NCI-H510A treated with DMSO at 0.1 percent for 48 hours (cell line): Measurements from ENCODE around the gene RYR1.
"Not testable (repeated sequence)": the region's sequence is repeated elsewhere in the genome, so short reads cannot be mapped to it uniquely, and the experiment has no call there.

Experiments used
- DNase-seq: peaks from one replicate; lab custom pipeline; 2025; lab: John Stamatoyannopoulos, UW

The RYR1 gene

DNA sequence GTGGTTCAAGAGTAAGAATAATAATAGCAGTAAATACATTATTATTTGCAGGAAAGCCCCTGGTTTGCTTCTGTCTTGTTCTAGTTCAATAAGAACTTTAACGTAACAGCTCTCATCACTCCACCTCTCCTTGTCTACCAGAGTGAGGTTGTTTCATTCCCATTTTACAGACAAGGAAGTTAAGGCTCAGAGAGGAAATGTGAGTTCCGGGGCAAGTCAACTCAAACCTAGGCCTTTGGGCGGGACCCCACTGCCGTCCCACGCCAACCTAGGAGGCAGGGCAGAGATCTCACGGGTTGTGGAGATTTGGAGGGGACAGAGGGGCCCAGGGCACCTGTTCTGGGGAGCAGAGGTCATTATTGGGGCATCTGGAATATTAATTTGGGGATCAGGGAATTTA is 182.8 kb downstream of the RYR1 start:
- no peak for DNase-seq

DNA sequence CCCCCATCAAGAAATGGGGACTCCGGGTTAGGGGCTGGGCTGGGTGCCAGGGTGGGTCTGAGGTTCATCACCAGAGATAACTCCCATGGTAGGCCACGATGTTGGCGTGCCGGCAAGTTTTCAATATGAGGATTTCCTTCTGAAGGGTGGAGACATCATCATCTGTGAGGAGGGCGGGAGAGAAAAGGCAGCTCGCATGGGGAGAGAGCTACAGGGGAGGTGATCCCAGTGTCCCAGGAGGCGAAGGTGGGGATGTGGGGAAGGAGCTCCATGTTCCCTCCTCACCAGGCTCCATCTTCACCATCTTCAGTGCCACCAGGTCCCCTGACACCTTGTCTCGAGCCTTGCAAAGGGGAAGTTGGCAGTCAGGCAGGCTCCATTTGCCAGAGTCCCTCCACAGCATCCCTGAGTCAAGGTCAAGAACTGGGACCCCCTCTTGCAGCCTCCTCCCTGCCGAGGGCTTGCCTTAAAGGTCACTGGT is 183.8 kb downstream of the RYR1 start:
- no peak for DNase-seq

DNA sequence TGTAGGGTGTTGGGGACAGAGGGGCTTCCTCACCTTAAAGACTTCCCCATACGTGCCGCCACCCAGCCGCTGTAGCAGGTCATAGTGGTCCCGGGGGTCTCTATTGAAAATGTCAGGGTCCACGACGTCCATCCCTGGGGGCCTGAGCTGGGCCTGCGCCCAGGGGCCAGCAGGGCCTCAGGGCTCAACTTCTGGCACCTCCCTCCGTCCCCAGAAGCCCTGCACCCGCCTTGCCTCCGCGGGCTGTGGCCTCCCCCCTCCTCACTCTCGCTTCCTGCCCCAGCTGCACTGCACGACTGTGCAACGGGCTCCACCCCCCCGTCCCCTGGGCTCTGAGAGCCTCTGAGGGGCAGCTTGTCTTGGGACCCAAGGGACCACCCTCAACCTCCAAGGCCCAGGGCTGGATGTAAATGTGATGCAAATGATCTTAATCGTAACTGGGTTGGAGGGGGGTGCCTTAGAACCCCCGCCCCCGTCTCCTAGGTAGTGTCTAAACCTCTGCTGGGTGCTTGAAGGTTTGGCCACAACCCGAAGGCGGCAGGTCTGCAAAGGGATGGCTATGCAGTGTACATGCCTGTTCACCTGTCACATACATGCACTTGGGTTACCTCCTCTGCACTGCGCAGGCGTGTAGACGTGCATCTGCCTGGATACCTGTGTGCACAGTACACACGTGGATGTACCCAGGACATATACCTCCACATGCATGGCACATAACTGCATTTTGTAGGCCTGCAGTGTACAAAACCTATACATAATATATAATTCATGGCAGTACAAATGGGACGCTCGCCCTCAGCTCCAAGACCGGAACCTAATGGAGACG is 184.5 kb downstream of the RYR1 start, which contains the start of gene MAP4K1:
Gene MAP4K1, minus strand, starts transcription at position 190 of the 826 bp plus-strand sequence. Its CDS starts 58 bp downstream, at position 132.
- peak; percentile 63 for DNase-seq

DNA sequence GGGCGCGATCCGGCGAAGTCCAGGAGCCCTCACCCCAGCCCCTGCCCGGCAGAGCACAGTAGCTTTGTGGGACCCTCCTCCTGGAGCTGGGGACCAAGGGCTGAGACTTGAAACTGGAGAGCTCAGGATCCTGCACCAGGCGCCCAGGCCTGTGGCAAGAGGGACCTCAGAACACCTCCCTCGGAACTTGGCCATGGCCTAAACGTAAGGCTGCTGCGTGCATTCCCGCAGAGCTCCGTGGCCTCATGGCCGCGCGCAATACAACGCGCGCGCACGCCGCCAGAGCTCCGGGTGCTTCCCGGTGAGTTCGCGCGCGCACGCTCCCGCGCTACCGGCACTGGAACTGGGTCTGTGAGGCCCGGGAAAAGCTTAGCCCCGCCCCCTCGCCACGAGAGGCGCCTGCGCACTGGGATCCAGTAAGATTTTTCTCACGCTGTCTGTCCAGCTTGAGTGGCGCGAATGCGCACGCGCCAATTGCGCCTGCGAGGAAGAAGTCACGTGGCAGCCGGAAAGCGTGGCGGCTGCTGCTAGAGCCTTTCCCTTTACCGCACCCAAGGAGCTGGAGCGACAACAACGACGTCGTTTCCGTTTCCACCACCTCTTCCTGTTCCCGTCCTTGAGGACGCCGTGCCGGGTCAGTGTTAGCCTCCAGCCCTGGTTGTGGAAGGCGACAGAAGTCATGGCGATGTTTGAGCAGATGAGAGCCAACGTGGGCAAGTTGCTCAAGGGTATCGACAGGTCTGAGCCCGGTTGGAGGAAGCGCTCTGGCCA is 185.3 kb downstream of the RYR1 start, which contains the start of gene EIF3K:
Gene EIF3K, plus strand, starts transcription at position 599 of the 771 bp plus-strand sequence. Its CDS starts 81 bp downstream, at position 680.
- DNase-seq = peak; percentile 97

- DNase-seq = no peak
Observed at GRCh38 chr19:38619361-38620174, 186.1 kb downstream of the RYR1 start.

DNA sequence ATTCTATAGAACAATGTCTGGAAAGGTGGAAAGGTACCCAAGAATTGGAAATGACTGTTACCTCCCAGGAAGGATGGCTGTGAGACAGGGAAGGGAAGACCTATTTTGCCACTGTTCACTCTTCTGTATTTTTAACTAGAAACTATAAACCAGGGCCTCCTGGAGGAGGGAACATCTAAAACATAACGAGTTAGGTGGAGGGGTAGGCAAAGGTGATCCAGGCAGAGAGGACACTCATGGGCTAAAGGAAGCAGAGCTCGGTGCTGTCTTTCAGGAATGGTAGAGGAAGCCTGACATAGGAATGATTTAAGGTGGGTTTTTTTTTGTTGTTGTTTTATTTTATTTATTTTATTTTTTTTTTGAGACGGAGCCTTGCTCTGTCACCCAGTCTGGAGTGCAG is 191.3 kb downstream of the RYR1 start:
- DNase-seq = no peak

DNA sequence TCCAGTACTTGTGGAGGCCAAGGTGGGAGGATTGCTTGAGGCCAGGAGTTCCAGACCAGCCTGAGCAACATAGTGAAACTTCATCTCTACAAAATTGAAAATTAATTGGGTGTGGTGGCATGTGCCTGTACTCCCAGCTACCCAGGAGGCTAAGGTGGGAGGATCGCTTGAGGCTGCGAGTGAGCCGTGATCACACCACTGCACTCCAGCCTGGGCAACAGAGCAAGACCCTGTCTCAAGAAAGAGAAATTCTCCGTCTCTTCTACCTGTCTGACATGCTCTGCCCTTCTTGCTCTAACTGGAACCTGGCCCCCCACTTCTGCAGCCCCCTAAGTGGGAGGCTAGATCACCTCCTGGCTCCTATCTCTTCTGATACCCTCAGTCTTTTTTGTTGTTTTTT is 192.9 kb downstream of the RYR1 start:
- DNase-seq = no peak

GRCh38 chr19:38629568-38629967 is 196.1 kb downstream of the RYR1 start:
- no peak for DNase-seq

DNA sequence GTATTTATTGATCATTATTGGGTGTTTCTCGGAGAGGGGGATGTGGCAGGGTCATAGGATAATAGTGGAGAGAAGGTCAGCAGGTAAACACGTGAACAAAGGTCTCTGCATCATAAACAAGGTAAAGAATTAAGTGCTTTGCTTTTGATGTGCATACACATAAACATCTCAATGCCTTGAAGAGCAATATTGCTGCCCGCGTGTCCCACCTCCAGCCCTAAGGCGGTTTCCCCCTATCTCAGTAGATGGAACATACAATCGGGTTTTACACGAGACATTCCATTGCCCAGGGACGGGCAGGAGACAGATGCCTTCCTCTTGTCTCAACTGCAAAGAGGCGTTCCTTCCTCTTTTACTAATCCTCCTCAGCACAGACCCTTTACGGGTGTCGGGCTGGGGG is 197.8 kb downstream of the RYR1 start:
- not testable (repeated sequence) for DNase-seq

DNA sequence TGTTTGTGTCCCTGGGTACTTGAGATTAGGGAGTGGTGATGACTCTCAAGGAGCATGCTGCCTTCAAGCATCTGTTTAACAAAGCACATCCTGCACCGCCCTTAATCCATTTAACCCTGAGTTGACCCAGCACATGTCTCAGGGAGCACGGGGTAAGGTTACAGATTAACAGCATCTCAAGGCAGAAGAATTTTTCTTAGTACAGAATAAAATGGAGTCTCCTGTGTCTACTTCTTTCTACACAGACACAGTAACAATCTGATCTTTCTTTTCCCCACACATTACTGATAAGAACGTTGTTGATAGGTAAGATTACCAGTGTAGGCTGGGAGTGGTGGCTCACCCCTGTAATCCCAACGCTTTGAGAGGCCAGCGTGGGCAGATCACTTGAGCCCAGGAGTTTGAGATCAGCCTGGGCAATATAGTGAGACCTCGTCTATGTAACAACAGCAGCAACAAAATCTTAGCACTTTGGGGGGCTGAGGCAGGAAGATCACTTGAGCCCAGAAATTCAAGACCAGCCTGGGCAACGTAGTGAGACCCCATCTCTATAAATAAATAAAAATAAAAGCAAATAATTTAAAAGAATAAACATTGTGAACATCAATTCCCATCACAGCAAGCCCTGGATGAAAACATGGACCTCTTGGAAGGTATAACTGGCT is 198.5 kb downstream of the RYR1 start:
- DNase-seq = not testable (repeated sequence)

GRCh38 chr19:38632476-38633213 is 199.2 kb downstream of the RYR1 start:
- DNase-seq = no peak

- DNase-seq = peak; percentile 61
Observed at GRCh38 chr19:38634757-38635482, 201.4 kb downstream of the RYR1 start.

DNA sequence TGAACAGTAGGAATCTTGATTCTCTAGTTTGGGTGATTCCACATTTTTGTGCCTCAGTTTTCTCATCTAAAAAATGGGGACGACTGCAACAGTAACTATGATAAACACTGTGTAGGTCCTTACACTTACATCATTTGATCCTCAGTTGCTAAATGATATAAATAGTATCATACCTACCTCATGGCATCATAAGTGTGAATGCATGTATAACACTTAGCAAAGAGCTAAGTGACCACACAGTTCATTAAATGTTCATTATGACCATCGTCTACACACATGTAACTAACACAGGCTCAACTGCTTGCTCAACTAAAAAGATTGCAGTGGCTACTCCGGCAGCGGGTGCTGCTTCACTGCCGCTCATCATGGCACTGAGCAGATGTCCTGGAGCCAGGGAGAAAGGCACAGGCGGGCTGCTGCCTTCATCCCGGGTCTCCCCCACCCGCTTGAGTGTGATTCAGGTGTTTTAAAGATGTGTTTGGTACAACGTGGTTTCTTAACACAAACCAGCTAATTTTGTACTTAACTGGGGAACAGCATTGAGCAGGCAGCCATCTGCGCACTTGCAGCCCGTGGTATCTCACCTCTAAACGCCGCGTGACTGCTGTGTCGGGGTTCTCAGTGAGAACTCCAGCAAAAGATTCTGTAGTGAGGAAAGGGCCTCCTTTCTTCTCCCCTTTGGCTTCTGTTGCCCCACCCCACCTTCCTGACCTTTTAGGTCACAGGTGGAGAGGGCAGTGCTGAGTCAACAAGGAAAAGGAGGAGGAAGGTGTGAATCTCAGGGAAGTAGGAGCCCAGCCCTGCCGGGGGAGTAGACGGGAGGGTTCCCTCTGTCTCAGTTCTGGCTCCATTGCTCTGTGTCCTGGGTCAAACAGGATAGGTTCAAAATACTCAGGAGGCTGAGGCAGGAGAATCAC is 202.2 kb downstream of the RYR1 start:
- DNase-seq = no peak
